Stimulated activated naive CD8-positive, alpha-beta T cell treated with anti-CD3 and anti-CD28 coated beads, Interleukin-15, Interleukin-2, amounts not matched to agents 100 ng/mL and 50 ng/mL, for 24 hours (primary cell): ENCODE measurements around the gene TMEM11.

Experiments used
- H3K27ac Mint-ChIP-seq: one replicate; pipeline ENCODE4 v1.8.0; 2021; ENCODE audit warnings: mild to moderate bottlenecking, mixed read lengths
- H3K27me3 Mint-ChIP-seq: one replicate; pipeline ENCODE4 v1.8.0; 2021; ENCODE audit warnings: mixed read lengths
- H3K36me3 Mint-ChIP-seq: one replicate; pipeline ENCODE4 v1.8.0; 2021; ENCODE audit warnings: low read depth, mixed read lengths
- H3K4me1 Mint-ChIP-seq: one replicate; pipeline ENCODE4 v1.8.0; 2021; ENCODE audit warnings: low read depth, mixed read lengths
- H3K4me3 Mint-ChIP-seq: one replicate; pipeline ENCODE4 v1.8.0; 2021; ENCODE audit warnings: mild to moderate bottlenecking, mixed read lengths
- H3K9me3 Mint-ChIP-seq: one replicate; pipeline ENCODE4 v1.8.0; 2021; ENCODE audit warnings: mixed read lengths

TMEM11 gene

GRCh38 chr17:21189361-21189760 lies 24.6 kb downstream of the TMEM11 start:
- H3K4me1 Mint-ChIP-seq = no peaks in the 10 kb centered on the region
- no peak overlapping the region for H3K27ac Mint-ChIP-seq
- H3K9me3 Mint-ChIP-seq = no peaks in the 10 kb centered on the region
- peaks cover 31% of the 10 kb centered on the region for H3K36me3 Mint-ChIP-seq
- H3K4me3 Mint-ChIP-seq = no peak overlapping the region
- no peaks in the 10 kb centered on the region for H3K27me3 Mint-ChIP-seq

GRCh38 chr17:21186399-21187187 lies 27.4 kb downstream of the TMEM11 start:
- Mint-ChIP-seq H3K4me3 (no peak overlapping the region), H3K36me3 (peaks cover 34% of the 10 kb centered on the region), H3K4me1 (no peaks in the 10 kb centered on the region), H3K9me3 (no peaks in the 10 kb centered on the region), H3K27ac (no peak overlapping the region), H3K27me3 (no peaks in the 10 kb centered on the region)

GRCh38 chr17:21185061-21185460 lies 28.9 kb downstream of the TMEM11 start:
- no peaks in the 10 kb centered on the region for H3K9me3 Mint-ChIP-seq
- H3K27ac Mint-ChIP-seq = no peak overlapping the region
- H3K4me1 Mint-ChIP-seq = no peaks in the 10 kb centered on the region
- no peak overlapping the region for H3K4me3 Mint-ChIP-seq
- no peaks in the 10 kb centered on the region for H3K27me3 Mint-ChIP-seq
- H3K36me3 Mint-ChIP-seq = peaks cover 25% of the 10 kb centered on the region

- Mint-ChIP-seq H3K27me3 (no peaks in the 10 kb centered on the region), H3K4me1 (no peaks in the 10 kb centered on the region), H3K36me3 (peaks cover 24% of the 10 kb centered on the region), H3K9me3 (no peaks in the 10 kb centered on the region), H3K27ac (no peak overlapping the region), H3K4me3 (no peak overlapping the region)
These were observed 29.4 kb downstream of the TMEM11 start for GRCh38 chr17:21184570-21184969.

- Mint-ChIP-seq H3K27ac (no peak overlapping the region), H3K9me3 (no peaks in the 10 kb centered on the region), H3K27me3 (no peaks in the 10 kb centered on the region), H3K4me3 (no peak overlapping the region), H3K36me3 (peaks cover 29% of the 10 kb centered on the region), H3K4me1 (no peaks in the 10 kb centered on the region)
These were observed 30.5 kb downstream of the TMEM11 start for GRCh38 chr17:21183468-21183867.

GRCh38 chr17:21177854-21178600 lies 35.9 kb downstream of the TMEM11 start:
- H3K27ac Mint-ChIP-seq = no peak overlapping the region
- no peaks in the 10 kb centered on the region for H3K9me3 Mint-ChIP-seq
- H3K27me3 Mint-ChIP-seq = no peaks in the 10 kb centered on the region
- no peak overlapping the region for H3K4me3 Mint-ChIP-seq
- H3K4me1 Mint-ChIP-seq = no peaks in the 10 kb centered on the region
- peaks cover 18% of the 10 kb centered on the region for H3K36me3 Mint-ChIP-seq

- no peaks in the 10 kb centered on the region for H3K27me3 Mint-ChIP-seq
- H3K4me3 Mint-ChIP-seq = no peak overlapping the region
- no peaks in the 10 kb centered on the region for H3K9me3 Mint-ChIP-seq
- no peaks in the 10 kb centered on the region for H3K4me1 Mint-ChIP-seq
- no peak overlapping the region for H3K27ac Mint-ChIP-seq
- H3K36me3 Mint-ChIP-seq = peaks cover 21% of the 10 kb centered on the region
These were observed 36.6 kb downstream of the TMEM11 start for GRCh38 chr17:21177401-21177800.

GRCh38 chr17:21176773-21177395 lies 37.1 kb downstream of the TMEM11 start:
- Mint-ChIP-seq H3K4me1 (peaks cover 3% of the 10 kb centered on the region), H3K36me3 (peaks cover 21% of the 10 kb centered on the region), H3K27me3 (no peaks in the 10 kb centered on the region), H3K4me3 (no peak overlapping the region), H3K9me3 (no peaks in the 10 kb centered on the region), H3K27ac (no peak overlapping the region)

GRCh38 chr17:21174713-21175112 lies 39.2 kb downstream of the TMEM11 start:
- peaks cover 13% of the 10 kb centered on the region for H3K4me1 Mint-ChIP-seq
- no peak overlapping the region for H3K4me3 Mint-ChIP-seq
- H3K9me3 Mint-ChIP-seq = no peaks in the 10 kb centered on the region
- peaks cover 21% of the 10 kb centered on the region for H3K36me3 Mint-ChIP-seq
- H3K27ac Mint-ChIP-seq = no peak overlapping the region
- no peaks in the 10 kb centered on the region for H3K27me3 Mint-ChIP-seq

GRCh38 chr17:21174186-21174585 lies 39.8 kb downstream of the TMEM11 start:
- Mint-ChIP-seq H3K27me3 (no peaks in the 10 kb centered on the region), H3K36me3 (peaks cover 21% of the 10 kb centered on the region), H3K9me3 (no peaks in the 10 kb centered on the region), H3K4me1 (peaks cover 13% of the 10 kb centered on the region), H3K27ac (no peak overlapping the region), H3K4me3 (no peak overlapping the region)

- Mint-ChIP-seq H3K4me1 (peaks cover 13% of the 10 kb centered on the region), H3K9me3 (no peaks in the 10 kb centered on the region), H3K27ac (no peak overlapping the region), H3K4me3 (no peak overlapping the region), H3K36me3 (peaks cover 16% of the 10 kb centered on the region), H3K27me3 (no peaks in the 10 kb centered on the region)
These were observed 40.4 kb downstream of the TMEM11 start for GRCh38 chr17:21173543-21173942.

- Mint-ChIP-seq H3K27me3 (no peaks in the 10 kb centered on the region), H3K27ac (no peak overlapping the region), H3K9me3 (no peaks in the 10 kb centered on the region), H3K4me3 (no peak overlapping the region), H3K4me1 (peaks cover 13% of the 10 kb centered on the region), H3K36me3 (peaks cover 12% of the 10 kb centered on the region)
These were observed 41.1 kb downstream of the TMEM11 start for GRCh38 chr17:21172846-21173245.

GRCh38 chr17:21171970-21172510 lies 41.9 kb downstream of the TMEM11 start:
- Mint-ChIP-seq H3K9me3 (no peaks in the 10 kb centered on the region), H3K4me3 (no peak overlapping the region), H3K27ac (peak overlapping the region; percentile 32), H3K36me3 (peaks cover 12% of the 10 kb centered on the region), H3K4me1 (peaks cover 19% of the 10 kb centered on the region), H3K27me3 (no peaks in the 10 kb centered on the region)

GRCh38 chr17:21171309-21171922 lies 42.5 kb downstream of the TMEM11 start:
- H3K36me3 Mint-ChIP-seq = peaks cover 12% of the 10 kb centered on the region
- H3K27ac Mint-ChIP-seq = peak overlapping the region; percentile 32
- no peak overlapping the region for H3K4me3 Mint-ChIP-seq
- no peaks in the 10 kb centered on the region for H3K27me3 Mint-ChIP-seq
- H3K4me1 Mint-ChIP-seq = peaks cover 24% of the 10 kb centered on the region
- no peaks in the 10 kb centered on the region for H3K9me3 Mint-ChIP-seq

GRCh38 chr17:21170809-21171208 lies 43.2 kb downstream of the TMEM11 start:
- Mint-ChIP-seq H3K27ac (no peak overlapping the region), H3K9me3 (no peaks in the 10 kb centered on the region), H3K27me3 (no peaks in the 10 kb centered on the region)

More at GRCh38 chr17:21170809-21171208, 43.2 kb downstream of the TMEM11 start:
- Mint-ChIP-seq H3K36me3 (peaks cover 12% of the 10 kb centered on the region), H3K4me1 (peaks cover 24% of the 10 kb centered on the region), H3K4me3 (no peak overlapping the region)
